ENCODE data around the gene CPVL. TPM values are rescaled to one million over a fixed set of nuclear protein-coding genes. Genes with fewer than 3 reads are reported as not detected.

The CPVL gene
- total RNA-seq, 1 experiment from 2014 or later: 26.9 TPM

DNA sequence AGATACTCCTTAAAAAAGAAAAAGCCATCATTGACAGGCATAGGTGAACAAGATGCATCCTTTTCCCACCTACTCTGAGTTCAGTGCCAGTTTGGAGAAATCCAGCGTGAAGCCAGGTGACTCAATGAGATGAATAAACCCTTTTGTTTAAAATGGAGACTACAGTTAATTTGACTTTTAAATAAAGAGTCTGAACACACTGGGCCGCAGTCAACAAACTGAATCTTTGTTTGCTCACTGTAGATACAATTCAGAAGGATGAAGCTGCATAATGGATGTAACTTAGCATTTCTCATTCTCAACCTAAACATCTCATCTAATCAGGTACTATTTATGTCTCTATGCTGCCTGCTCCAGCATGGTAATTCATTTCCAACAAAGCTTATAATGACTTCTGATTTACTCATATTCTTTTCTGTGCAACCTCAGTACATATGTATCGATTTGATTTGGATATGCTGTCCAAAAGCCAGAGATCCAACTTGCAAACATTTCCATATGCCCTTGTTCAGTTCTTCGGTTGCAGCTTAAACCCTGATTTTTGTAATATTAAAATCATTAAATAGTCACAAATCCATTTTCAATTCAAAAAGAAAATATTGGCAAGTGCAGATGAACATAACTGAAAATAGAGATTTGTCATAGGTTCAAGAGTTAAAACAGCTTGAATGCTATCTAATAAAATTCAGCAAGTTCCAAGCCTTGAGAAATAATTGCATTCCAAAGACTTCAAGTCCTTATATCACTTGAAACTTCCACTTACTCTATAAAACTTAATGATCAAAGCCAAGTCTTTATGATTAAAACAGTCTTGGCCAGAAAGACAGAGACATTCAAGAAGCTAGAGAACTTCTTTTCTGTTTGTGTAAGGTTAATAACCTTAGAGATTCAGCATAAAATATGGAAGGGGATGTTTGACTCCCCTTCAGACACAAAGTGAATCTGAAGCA, 67.8 kb downstream of the CPVL start:
- no peaks in the 10 kb centered on the region for H3K36me3 Mint-ChIP-seq (ENCODE audit: insufficient read depth in 1 of 3, low read depth in 3 of 3)
- Histone ChIP-seq H3K14ac (ENCODE audit: insufficient read depth, low read length) (no peak overlapping the region), H3K4me2 (ENCODE audit: insufficient read depth, insufficient read length, low read length) (no peak overlapping the region), H3K4me1 (ENCODE audit: insufficient read depth, low read length) (no peaks in the 10 kb centered on the region), H4K8ac (replicated peaks; ENCODE audit: insufficient read length, low read depth, low read length) (no peak overlapping the region), H4K20me1 (ENCODE audit: control insufficient read depth, insufficient read depth, insufficient read length) (no peaks in the 10 kb centered on the region), H3K4ac (ENCODE audit: low read depth, low read length) (no peak overlapping the region), H2AFZ (ENCODE audit: low read length) (no peak overlapping the region), H2BK12ac (ENCODE audit: insufficient read length, low read depth, low read length) (no peak overlapping the region), H2BK20ac (ENCODE audit: low read depth, low read length, poor library complexity, severe bottlenecking) (no peak overlapping the region), H4K91ac (ENCODE audit: insufficient read length, low read depth, low read length) (no peak overlapping the region), H3K23me2 (ENCODE audit: insufficient read length, low read depth, low read length, poor library complexity, severe bottlenecking) (no peaks in the 10 kb centered on the region), H3K18ac (ENCODE audit: insufficient read length, low read depth, low read length) (no peak overlapping the region), H4K5ac (ENCODE audit: insufficient read length, low read depth, low read length) (no peak overlapping the region), H3K27me3 (ENCODE audit: insufficient read depth, low read length) (no peaks in the 10 kb centered on the region), H3K79me2 (ENCODE audit: insufficient read depth, low read length) (no peaks in the 10 kb centered on the region), H2AK5ac (ENCODE audit: insufficient read length, low read length) (no peak overlapping the region), H2BK5ac (ENCODE audit: insufficient read length, low read length) (no peak overlapping the region), H2BK120ac (ENCODE audit: low read depth, low read length, poor library complexity, severe bottlenecking) (no peak overlapping the region), H3K56ac (ENCODE audit: insufficient read length, low read depth, low read length) (no peak overlapping the region), H3K79me1 (ENCODE audit: insufficient read depth, low read depth, low read length, poor library complexity, severe bottlenecking) (no peaks in the 10 kb centered on the region), H2BK15ac (ENCODE audit: low read depth, low read length) (no peak overlapping the region), H3K9ac (ENCODE audit: extremely low read depth, insufficient read length, low read length) (no peak overlapping the region), H3K23ac (ENCODE audit: insufficient read length, low read depth, low read length) (no peak overlapping the region), H3K9me3 (ENCODE audit: control insufficient read depth, low read depth, low read length) (no peaks in the 10 kb centered on the region), H3T11ph (ENCODE audit: low read length) (no peak overlapping the region), H3K27ac (ENCODE audit: insufficient read length, low read depth, low read length) (no peak overlapping the region)
- whole genome bisulfite sequencing (ENCODE audit: extremely low coverage, insufficient read length, low lambda C conversion rate): no CpG with 5 or more reads among the region's 4 CpGs
- H3K9me3 Mint-ChIP-seq: no peaks in the 10 kb centered on the region
- DNase-seq: no peak
- no peak overlapping the region for H3K4me3 Mint-ChIP-seq
- H3K27me3 Mint-ChIP-seq (ENCODE audit: low read depth): no peaks in the 10 kb centered on the region
- TF ChIP-seq CTCF (conservative IDR thresholded peaks at IDR 0.05): no peak
- peaks cover 6 to 8% of the 10 kb centered on the region in 2 experiments for H3K4me1 Mint-ChIP-seq
- H3K27ac Mint-ChIP-seq: no peak overlapping the region

All from H9 (cell line).